PC-9 (cell line): ENCODE measurements around the gene ISG20. TPM values are rescaled to one million over a fixed set of nuclear protein-coding genes. Genes with fewer than 3 reads are reported as not detected.

ENCODE experiments used
- BruUV-seq: library from RNA; stranded (reverse); fragments of 400-500 nt; replicated peaks from 2 replicates; lab custom pipeline; 2021; lab: Mats Ljungman, UMichigan
- CTCF ChIA-PET: fragments of 300-600 bp; sonication (Branson Sonifier 250); formaldehyde crosslinking; loops from one replicate; lab custom pipeline; 2022; ENCODE audit warnings: antibody characterized with exemption; lab: Charles Lee
- POLR2A ChIA-PET: fragments of 300-600 bp; sonication (Branson Sonifier 250); formaldehyde crosslinking; loops from one replicate; lab custom pipeline; 2022; ENCODE audit warnings: antibody characterized with exemption; ENCODE audit not compliant: unreplicated experiment; lab: Charles Lee
- DNase-seq, 2 experiments: peaks; one replicate each; pipeline versions ENCODE4 v3.0.0 to v3.0.0-alpha.2; 2015 to 2022; ENCODE audit warnings: mixed read lengths in 1 of 2
- H2AFZ ChIP-seq: fragments of 200-600 bp; sonication (generic); 2 replicates; pipeline ENCODE4 v1.8.1; 2017; ENCODE audit warnings: antibody characterized with exemption
- H3F3A ChIP-seq: fragments of 200-600 bp; sonication (generic); 2 replicates; pipeline ENCODE4 v1.8.1; 2017; ENCODE audit warnings: antibody characterized with exemption, mild to moderate bottlenecking, low read depth; ENCODE audit not compliant: insufficient read depth
- H3K27ac ChIP-seq: fragments of 200-600 bp; sonication (generic); 2 replicates; pipeline ENCODE4 v1.6.1; 2016; ENCODE audit warnings: mixed run types
- H3K27me3 ChIP-seq: fragments of 200-600 bp; sonication (generic); 2 replicates; pipeline ENCODE4 v1.6.1; 2016; ENCODE audit warnings: low read depth, mixed run types; ENCODE audit not compliant: insufficient read depth
- H3K36me3 ChIP-seq: fragments of 200-600 bp; sonication (generic); 2 replicates; pipeline ENCODE4 v1.6.1; 2016; ENCODE audit warnings: low read depth, mixed run types
- H3K4me1 ChIP-seq: fragments of 200-600 bp; sonication (generic); replicated peaks from 2 replicates; pipeline ENCODE4 v1.6.1; 2016; ENCODE audit warnings: mixed run types; ENCODE audit not compliant: insufficient read depth
- H3K4me2 ChIP-seq: fragments of 200-600 bp; sonication (generic); 2 replicates; pipeline ENCODE4 v1.6.1; 2017; ENCODE audit warnings: mixed run types
- H3K4me3 ChIP-seq: fragments of 200-600 bp; sonication (generic); 2 replicates; pipeline ENCODE4 v1.6.1; 2016; ENCODE audit warnings: mixed run types
- H3K79me2 ChIP-seq: fragments of 200-600 bp; sonication (generic); 2 replicates; pipeline ENCODE4 v1.6.1; 2017; ENCODE audit warnings: low read depth, mixed run types
- H3K9me2 ChIP-seq: fragments of 200-600 bp; sonication (generic); 2 replicates; pipeline ENCODE4 v1.8.1; 2017; ENCODE audit warnings: mild to moderate bottlenecking; ENCODE audit not compliant: insufficient read depth
- H3K9me3 ChIP-seq: fragments of 200-600 bp; sonication (generic); 2 replicates; pipeline ENCODE4 v1.8.1; 2016; ENCODE audit warnings: low read depth; ENCODE audit not compliant: insufficient read depth
- H4K20me1 ChIP-seq: fragments of 200-600 bp; sonication (generic); 2 replicates; pipeline ENCODE4 v1.8.1; 2017; ENCODE audit not compliant: insufficient read depth
- CTCF ChIP-seq: fragments of 200-600 bp; sonication (generic); conservative IDR thresholded peaks from 2 replicates; pipeline ENCODE4 v1.6.1; 2017; ENCODE audit warnings: mixed run types, antibody characterized with exemption, mild to moderate bottlenecking, moderate library complexity
- EZH2 ChIP-seq: fragments of 200-600 bp; sonication (generic); IDR thresholded peaks from 2 replicates; pipeline ENCODE4 v1.8.0; 2017; ENCODE audit warnings: antibody characterized with exemption, low read depth
- intact Hi-C: fragments of 100-400 bp; cut with micrococcal nuclease; formaldehyde crosslinking; loops from one replicate; pipeline ENCODE4 v1.10.0; 2022; ENCODE audit not compliant: unreplicated experiment
- total RNA-seq: library from RNA; stranded (reverse); gene quantifications from 2 replicates; pipeline ENCODE4 v1.2.3, GENCODE V29; 2021

ISG20 gene
- total RNA-seq, 1 experiment from 2014 or later = 2.5 TPM

GRCh38 chr15:88655800-88656488 is 17.1 kb downstream of the ISG20 start:
- H3K79me2 ChIP-seq = no peaks in the 10 kb centered on the region
- H2AFZ ChIP-seq = no peak overlapping the region
- BruUV-seq = no TSS peak
- H3K9me2 ChIP-seq = no peaks in the 10 kb centered on the region
- H3K4me1 ChIP-seq = peaks cover 21% of the 10 kb centered on the region
- H3K9me3 ChIP-seq = no peaks in the 10 kb centered on the region
- H3K27me3 ChIP-seq = no peaks in the 10 kb centered on the region
- CTCF ChIA-PET = interaction anchor here (0.7 kb wide), 1 partner anchor 413 kb away, joined by 3 read pairs; no protein-coding TSS in a partner anchor
- intact Hi-C loops = loop anchor here (2.0 to 10.0 kb wide), 3 partner anchors 241 to 586 kb away; partner anchors contain the start of gene FANCI
- no peak overlapping the region for H3K27ac ChIP-seq
- H3F3A ChIP-seq = peaks cover 9% of the 10 kb centered on the region; the same call in 1 of the 2 replicates
- POLR2A ChIA-PET = no interaction called here
- no peaks in the 10 kb centered on the region for H3K36me3 ChIP-seq
- TF ChIP-seq CTCF = no peak
- TF ChIP-seq EZH2 = no peak
- no peak for DNase-seq
- H4K20me1 ChIP-seq = no peaks in the 10 kb centered on the region
- H3K4me3 ChIP-seq = no peak overlapping the region
- no peak overlapping the region for H3K4me2 ChIP-seq

GRCh38 chr15:88656760-88657221 is 18.0 kb downstream of the ISG20 start:
- Histone ChIP-seq H3K36me3 (no peaks in the 10 kb centered on the region), H3K9me2 (no peaks in the 10 kb centered on the region), H3K27ac (no peak overlapping the region), H3K9me3 (no peaks in the 10 kb centered on the region), H3K27me3 (no peaks in the 10 kb centered on the region), H3F3A (peaks cover 9% of the 10 kb centered on the region; the same call in 1 of the 2 replicates), H3K79me2 (no peaks in the 10 kb centered on the region), H3K4me1 (peaks cover 21% of the 10 kb centered on the region), H2AFZ (no peak overlapping the region), H3K4me3 (no peak overlapping the region), H4K20me1 (no peaks in the 10 kb centered on the region), H3K4me2 (no peak overlapping the region)
- no peak for DNase-seq
- intact Hi-C loops = loop anchor here (1.0 to 10.0 kb wide), 4 partner anchors 178 to 586 kb away; partner anchors contain the start of gene FANCI
- ChIA-PET POLR2A (no interaction called here), CTCF (no interaction called here)
- BruUV-seq = no TSS peak
- TF ChIP-seq CTCF = no peak
- TF ChIP-seq EZH2 = no peak

DNA sequence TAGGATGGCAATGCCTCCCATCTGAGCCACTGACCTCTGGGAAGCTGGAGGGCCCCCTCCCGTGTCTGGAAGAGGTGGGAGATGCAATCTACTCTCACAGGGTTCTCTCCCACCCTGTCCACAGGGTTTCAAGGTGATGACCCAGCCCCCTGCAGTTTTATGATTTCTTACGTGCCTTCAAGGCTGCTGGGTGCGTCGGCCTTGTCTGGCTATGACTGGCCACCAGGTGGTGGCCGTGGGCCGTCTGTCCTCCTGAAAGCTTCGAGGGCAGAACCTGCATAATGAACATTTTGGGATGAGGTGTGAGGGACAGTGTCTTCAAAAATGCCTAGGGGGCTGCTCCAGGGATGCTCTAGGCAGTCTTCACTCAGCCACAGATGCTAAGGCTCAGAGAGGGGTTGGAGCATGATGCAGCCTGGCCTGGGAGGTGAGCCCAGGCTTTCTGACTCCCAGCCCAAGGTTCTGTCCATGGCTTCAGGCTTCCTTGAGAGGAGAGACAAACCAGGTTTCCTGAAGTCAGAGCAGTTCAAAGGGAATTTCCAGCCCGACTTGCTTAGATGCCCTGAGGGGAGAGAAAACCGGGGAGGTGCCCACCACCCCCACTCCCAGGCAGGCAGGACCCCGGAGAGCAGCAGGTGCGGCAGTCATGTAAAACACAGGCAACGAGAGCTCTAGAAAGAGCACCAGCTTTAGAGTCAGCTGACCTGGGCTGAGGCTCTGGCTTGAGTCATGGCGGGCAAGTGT is 18.7 kb downstream of the ISG20 start:
- no peak overlapping the region for H3K27ac ChIP-seq
- no peak overlapping the region for H2AFZ ChIP-seq
- H3K4me3 ChIP-seq = no peak overlapping the region
- BruUV-seq = no TSS peak
- no peak for DNase-seq
- H3K79me2 ChIP-seq = no peaks in the 10 kb centered on the region
- peak; percentile 87 for TF ChIP-seq CTCF
- no peak for TF ChIP-seq EZH2
- no peaks in the 10 kb centered on the region for H4K20me1 ChIP-seq
- H3K9me3 ChIP-seq = no peaks in the 10 kb centered on the region
- POLR2A ChIA-PET = interaction anchor here (0.6 kb wide), 1 partner anchor 262 kb away, joined by 8 read pairs; no protein-coding TSS in a partner anchor
- CTCF ChIA-PET = interaction anchor here (1.4 kb wide), 1 partner anchor 19 kb away, joined by 3 read pairs; the partner anchor contains the start of gene ISG20
- peaks cover 9% of the 10 kb centered on the region; the same call in 1 of the 2 replicates for H3F3A ChIP-seq
- no peaks in the 10 kb centered on the region for H3K27me3 ChIP-seq
- H3K4me2 ChIP-seq = no peak overlapping the region
- H3K36me3 ChIP-seq = no peaks in the 10 kb centered on the region
- intact Hi-C loops = loop anchor here (1.0 to 10.0 kb wide), 5 partner anchors 43 to 585 kb away; partner anchors contain the start of gene FANCI
- H3K4me1 ChIP-seq = peaks cover 21% of the 10 kb centered on the region
- no peaks in the 10 kb centered on the region for H3K9me2 ChIP-seq
